ENCODE data around the gene SLC6A1.

The SLC6A1 gene

DNA sequence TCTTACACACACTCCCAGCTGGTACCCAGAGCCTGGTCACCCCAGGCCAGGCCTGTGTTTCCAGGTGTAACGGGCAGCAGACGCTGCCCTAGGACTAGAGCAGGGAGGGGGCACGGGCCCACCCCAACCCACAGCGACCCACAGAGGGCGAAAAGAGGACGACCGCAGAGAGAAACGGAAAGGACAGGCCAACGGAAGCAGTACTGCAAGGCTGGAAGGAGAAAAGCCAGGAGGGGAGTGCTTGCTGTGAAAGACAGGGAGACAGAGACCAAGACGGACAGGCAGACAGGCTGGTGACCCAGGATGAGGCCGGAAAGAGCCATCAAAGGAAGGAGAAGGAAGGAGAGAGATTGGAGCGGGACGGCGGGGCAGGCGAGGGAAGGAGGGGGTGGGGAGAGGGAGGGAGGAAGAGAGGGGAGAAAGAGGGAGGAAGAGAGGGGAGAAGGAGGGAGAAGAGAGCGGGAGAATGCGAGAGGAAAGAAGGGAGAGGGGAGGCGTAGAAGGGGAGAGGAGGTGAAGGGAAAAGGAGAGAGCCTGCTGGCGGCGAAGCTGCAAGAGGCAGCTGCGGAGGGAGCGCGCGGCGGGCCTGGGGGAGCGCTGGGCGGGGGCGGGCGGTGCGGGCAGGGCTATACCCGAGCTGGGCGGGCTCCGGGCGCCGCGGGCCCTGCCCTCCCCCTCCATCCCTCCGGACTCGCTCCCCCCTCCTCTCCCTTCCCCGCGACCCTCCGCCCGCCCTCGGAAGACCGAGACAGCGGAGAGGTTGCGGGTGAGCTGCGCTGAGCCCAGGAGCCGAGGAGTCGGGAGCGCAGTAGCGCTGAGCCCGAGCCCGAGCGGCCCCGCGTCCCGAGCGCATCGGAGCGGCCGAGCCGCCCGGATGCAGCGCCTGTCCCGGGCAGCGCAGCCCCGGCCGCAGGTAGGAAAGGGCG lies at the start of gene SLC6A1:
Gene SLC6A1 (plus strand): TSS at position 732 of the 926 bp plus-strand sequence. CDS start 24,464 bp downstream, outside the sequence.
- no peak for DNase-seq

DNA sequence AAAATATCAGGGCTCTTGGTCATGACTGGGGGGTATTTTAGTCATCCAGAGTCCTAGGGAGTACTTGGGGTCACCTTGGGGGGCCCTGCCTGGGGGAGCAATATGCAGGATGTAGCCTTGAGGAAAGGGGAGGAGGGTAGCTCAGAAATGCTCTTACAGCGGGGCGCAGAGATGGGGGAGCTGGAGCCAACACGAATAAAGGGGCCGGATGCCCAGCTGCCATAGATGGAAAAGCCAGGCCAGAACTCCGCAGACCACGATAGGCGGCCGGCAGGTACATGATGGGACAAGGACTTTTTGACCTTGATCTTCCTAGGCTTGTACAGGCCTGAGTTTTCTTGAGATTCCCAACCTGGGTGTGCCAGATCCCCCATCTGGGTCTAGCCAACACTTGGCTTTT lies 47.7 kb upstream of the SLC6A1 start:
- DNase-seq, result no peak

DNA sequence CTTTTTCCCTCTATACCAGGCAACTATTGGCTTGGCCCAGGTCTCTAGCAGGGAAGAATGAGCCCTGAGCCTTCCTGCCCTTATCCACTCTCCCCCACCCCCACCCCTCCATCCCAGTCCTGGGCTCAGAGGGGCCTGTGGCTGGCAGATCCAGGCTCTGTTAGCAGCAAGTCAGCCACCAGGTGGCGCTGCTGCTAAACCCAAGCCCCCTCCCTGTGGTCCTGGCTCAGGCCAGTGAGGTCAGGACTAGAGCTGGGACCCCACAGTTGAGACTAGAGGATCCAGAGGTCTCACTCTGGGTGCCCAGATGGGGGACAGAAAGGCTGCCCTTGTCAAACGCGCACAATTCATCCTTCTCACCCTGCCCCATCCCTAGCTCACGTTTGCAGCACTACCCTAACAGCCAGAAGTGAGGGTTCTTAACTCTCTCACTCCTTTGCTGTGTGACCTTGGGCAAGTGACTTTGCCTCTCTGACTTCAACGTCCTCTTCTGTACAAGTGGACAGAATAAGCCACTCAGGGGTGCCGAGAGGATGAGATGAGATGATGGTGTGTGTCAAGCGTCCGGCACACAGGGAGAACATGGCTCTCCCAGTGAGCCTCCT lies 46.8 kb upstream of the SLC6A1 start:
- peak; percentile 46 for DNase-seq

DNA sequence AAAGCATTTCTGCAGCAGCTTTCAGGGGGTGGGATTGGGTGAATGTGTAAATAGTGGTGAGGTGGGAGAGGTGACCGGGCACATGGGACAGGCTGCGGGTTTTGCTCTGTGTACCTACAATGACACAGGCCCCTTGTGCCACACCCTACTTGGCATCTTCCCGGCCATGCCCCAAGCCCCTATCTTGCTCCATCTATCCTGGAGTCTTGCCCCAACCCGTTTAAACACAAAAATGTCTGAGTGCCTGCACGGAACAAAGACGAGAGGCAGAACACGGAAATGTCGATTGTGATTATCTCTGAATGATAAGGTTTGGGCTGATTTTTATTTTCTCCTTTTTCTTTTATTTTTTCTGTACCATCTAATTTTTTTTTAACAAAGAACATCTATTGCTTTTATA lies 46.0 kb upstream of the SLC6A1 start:
- no peak for DNase-seq

DNA sequence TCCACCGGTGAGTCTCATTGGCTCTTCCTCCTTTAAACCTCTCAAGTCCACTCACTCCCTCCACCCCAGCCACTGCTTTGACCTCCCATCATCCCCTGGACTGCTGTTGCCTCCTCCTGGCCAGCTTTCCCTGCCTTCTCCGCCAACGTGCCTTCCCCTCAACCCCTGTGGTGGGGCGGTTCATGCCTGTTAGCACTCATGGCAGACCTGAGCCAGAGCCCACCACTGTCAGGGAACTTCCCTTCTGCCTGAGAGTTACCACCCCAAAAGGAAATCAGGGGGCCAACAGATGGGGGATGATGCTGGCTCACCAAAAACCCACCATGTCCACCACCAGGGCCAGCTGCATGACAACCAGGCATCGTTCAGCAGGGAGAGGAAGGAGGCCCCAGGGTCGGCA lies 44.2 kb upstream of the SLC6A1 start:
- no peak for DNase-seq

DNA sequence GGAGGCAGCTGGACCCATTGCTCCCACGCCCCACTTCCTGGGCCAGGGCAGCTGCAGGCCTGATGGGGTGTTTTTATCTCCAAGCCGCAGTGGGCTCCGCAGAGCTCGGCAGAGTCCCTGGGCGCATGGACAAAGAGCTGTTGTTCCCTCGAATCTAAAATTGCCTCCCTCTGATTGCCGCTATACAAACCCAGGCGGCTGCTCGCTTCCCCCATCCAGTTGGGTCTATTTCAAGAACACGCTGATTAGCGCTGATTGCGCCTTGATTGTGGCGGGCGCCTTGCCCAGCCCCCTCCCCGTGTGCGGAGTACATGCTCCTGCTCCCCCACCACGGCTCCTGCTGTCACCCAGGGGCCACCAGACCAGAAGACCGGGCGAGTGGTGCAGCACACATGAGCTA lies 43.4 kb upstream of the SLC6A1 start:
- DNase-seq, result no peak

DNA sequence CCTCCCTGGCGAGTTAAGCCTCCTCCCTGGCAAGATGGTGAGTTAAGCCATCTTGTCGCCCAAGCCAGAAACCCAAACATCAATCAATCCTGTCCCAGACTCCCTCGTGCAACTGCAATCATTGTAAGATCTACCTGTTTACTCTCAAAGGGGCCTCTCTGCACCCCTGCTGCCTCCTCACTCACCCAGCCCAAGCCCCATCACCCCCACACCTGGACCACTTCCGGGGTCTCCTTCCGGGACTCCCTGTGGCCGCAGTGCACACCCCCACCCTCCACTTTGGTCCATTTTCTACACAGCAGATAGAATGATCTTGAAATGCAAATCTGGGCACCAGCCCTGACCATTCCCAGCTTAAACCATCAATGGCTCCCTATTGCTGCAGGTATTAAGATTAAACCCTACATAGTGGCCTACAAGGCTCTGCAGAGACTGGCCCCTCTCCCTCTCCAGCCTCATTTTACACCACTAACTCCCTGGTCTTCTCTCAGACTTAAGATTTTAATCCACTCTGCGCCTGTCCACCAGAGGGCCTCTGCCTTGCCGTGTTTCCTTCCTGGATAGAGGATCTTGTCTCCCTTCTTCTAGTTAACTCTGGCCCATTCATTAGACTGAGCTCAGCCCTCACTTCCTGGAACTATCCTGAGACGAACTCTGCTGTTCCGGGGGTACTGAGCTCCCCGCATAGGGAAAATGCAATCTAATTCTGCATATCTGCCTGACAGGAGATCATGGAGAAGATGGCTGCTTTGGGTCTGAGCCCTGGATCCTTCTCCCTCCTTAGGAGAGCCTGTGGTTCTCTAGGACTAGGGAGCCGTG lies 41.9 kb upstream of the SLC6A1 start:
- DNase-seq, result no peak

DNA sequence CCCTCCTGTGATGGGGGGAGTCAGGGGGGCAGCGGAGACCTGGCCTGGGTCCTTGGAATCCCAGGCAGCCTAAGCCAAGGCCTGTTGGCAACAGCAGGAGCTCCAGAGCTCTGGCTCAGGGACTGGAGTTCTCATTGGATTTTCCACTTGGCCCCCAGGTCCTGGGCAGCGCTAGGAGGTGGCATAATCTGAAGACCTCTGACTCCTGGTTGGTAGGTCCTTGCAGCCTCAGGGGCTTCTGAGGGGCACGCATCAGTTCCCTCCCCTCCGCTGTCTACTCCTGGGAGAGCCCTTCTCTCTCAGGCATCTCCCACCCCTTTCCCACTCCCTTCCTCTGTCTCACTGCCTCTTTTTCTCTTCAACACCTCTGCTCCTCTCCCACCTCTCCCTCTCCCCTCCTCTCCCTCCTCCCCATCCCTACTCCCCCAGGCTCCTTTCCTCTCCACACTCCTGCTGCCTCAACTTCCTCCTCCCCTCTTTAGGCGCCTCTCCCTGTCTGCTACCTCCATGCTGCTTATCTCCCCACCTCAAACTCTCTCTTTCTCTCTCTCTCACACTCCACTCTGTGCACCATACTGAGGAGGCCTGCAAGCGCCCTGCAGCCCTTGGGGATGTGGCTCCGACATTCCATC lies 41.1 kb upstream of the SLC6A1 start:
- no peak for DNase-seq

DNA sequence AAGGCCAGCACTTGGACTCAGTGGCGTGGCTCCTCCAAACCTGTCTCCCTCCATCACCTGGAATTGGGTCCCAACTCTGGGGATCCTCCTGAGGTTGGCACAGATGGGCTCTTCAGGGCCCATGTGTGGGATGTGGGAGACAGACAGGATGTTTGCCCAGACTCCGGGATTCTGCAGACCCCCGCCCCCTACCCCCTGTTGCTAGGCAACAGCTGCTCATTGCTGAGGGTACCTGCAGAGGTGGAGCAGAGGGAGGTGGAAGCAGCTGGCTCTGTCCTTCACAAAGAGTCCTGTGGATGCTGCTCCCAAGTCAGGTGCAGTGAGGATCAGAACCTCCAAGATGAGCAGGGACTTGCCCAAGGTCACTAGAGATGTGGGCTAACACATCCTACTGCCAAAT lies 40.0 kb upstream of the SLC6A1 start:
- no peak for DNase-seq

DNA sequence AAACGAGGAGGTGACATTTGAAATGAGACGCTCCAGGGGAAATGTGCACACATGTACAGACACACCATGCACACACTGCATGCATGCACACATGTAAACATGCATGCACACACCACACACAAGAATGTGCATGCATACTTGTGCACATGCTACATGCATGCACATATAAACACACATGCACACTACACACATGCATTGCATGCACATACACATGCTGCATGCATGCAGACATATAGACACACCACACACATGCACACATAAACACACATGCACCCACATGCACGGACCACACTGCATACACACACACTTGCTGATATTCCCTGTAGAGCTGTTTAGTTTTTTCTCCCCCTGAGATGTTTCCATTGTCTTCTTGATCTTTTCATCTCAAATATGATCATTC lies 37.8 kb upstream of the SLC6A1 start:
- no peak for DNase-seq

DNA sequence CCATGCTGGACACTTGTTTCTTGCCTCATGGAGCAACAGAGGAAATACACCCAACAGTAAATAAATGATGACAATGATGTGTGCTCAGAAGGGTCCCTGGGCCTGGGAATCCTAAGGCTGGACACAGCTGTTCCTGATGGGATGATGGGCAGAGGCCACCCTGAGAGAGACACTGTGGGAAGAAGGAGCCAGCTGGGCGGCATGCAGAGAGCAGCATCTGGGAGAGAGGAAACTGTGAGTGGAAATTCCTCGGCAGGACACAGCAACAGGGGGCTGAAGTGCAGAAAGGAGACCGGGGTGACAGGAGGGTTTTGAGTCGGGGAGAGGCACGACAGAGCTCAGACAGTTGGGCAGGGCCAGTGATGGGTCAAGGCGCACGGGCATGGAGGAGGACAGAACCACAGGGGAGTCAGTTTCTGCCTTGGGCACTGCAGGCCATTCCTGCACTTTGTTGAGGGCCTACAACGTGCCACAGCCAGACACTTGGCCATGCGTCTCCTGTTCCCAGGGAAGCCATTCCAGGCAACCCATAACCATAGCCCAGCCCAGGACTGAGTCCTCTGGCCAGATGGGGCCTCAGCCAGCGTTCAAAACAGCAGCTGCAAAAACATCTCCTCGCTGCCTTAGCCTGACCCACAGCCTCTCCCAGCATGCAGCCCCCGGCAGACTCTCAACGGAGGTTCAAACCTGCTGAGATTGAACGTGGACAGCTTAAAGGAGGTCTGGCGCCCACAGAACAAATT lies 36.7 kb upstream of the SLC6A1 start:
- no peak for DNase-seq

DNA sequence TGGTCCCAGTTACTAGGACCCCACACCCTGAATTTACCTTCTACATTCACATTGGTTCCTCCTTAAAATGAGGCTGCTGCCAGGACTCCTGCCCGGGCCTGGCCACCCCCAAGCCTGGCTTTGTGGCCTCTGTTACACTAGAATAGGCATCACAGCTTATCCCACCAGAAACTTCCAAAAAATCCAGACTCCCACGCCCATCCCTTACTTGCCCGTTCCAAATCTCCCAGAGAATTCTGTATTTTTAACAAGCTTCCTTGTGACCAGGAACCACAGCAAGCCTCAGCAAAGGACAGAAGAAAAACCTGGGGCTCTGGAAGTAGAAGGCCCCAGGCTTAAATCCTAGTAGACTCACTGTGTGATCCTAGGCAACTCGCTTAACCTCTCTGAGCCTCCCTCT lies 36.0 kb upstream of the SLC6A1 start:
- no peak for DNase-seq

DNA sequence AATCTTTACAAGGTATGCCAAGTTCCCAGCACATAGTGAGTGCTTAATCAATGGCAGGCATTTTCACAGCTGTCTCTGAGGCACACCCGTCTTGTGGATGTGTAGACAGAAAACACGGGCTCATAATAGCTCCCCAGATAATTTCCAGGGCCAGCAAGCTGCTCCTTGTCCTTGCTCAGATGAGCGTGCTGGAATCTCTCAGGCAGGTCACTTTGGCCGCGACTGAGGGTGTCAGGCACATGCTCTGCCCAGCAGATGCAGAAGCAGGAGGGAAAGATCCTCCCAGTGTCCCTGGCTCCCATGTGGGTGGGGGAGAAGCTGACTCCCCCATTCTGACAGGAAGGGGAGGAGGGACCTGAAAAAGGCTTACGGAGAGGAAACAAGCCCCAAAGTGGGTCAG lies 35.6 kb upstream of the SLC6A1 start:
- DNase-seq, result no peak

DNA sequence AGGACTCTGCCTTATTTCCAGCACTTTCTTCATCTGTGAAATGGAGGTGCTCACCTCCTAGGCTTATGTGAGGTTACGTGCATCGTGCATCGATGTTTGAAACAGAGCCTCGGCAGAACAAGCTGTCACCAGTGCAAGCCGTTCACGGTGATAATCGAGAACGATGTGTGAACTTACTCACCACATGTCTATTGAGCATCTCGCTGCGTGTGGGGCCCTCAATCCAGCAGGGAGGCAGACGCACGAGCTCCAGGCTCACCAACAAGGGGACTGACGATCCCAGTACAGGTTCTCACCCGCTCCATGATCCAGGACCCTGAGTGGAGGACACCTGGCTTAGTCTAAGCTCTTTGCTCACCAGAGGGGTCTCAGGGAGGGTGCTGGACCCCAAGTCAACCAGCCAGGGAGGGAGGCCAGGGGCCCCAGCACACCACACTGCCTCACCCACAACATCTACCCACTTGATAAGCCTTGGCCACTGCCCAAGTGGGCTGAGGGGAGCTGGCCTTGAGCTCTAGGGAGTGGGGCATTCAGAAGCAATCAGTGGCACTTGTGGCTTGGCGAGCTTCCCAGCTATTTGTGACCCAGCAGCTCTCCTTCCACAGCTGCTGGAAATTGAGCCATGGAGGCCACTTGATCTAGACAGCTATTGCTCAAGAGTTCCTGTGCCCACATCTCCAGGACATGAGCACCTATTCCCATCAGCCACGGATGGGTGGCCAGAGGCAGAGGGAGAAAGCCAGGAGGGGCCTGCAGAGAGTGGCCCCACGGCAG lies 34.4 kb upstream of the SLC6A1 start:
- no peak for DNase-seq

DNA sequence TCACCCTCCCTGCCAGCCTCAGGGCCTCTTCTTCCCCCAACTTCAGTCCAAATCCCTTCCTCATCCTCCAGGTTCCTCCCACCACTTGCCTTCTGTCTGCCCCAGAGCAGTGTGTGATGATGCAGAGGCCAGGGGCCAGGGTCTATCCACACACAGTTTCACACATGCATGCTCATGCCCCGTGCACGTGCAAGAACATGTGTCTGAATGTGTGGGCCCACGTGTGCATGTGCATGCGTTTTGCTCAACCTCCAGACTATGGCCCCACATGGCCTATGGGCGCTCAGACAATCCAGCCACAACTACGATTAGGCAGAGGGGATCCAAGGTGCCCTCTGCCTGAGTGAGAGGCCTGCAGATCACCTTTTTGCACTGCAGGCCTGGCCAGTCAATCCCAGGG lies 32.3 kb upstream of the SLC6A1 start:
- DNase-seq, result no peak

DNA sequence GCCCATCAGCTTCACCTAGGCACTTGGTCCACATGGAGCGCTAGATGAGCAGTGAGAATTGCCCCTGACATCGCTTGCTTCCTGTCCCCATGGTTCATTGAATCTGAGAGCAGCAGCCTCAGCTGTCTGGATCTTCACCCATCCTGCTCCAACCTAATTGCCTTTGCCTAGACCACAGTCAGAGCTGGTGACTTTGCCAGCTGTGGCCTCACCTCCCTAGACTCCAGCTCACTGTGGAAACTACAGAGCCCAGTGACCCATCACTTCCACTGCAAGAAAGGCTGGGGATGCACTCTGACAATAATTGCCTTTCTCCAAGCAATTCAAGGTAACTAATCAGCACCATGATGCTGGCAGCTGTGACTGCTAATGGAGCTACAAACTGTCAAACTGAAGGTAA lies 30.6 kb upstream of the SLC6A1 start:
- no peak for DNase-seq

DNA sequence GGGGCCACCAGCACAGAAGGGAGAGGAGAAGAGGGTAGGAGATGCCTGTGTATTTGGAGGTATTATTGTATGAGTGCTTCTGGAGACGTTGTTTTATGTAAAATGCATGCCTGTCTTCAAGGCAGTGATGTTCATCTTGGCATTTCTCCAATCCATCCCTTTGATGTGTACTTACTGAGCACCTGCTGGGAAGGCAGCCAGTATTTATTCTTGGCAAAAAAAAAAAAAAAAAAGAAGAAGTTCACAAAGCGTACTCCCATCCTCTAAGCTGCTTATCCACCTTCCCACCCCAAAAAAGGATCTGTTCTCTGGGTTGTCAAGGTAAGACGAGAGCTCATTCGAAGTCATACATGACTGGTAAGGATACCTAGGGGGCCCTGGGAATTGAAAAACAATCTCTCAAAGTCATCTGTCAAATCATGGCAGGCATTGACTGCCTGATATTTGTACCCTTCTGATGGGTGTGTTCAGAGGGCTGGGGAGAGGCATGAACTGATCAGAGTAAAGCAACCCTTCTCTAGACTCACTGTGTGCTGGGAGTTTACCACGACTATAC lies 30.0 kb upstream of the SLC6A1 start:
- DNase-seq, result no peak

DNA sequence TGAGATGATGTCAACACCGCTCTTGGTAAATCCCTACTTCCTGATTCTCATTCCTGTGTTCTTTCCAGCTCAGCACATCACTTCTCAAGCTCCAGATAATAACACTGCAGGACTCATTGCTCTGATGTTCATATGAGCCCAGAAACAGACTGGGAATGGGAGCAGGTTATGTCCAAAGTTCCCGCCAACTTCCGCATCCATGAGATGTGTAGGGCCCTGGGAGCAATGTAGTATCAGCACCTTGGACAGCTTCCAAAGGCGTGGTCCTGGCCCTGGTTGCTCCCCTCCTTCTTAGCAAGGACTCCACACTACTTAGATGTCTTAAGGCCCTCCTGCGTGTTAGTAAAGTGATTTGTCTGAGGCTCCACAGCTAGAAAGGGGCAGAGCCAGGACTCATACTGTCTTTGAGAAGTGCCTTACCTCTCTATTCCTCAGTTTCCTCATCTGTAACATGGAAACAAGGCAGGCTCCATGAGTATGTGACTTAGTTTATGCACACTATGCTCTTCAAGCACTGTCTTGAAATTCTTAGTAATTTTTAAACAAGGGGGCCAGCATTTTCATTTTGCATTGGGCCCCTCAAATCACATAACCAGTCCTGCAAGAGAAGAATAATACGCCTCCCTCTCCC lies 27.9 kb upstream of the SLC6A1 start:
- DNase-seq, result no peak

DNA sequence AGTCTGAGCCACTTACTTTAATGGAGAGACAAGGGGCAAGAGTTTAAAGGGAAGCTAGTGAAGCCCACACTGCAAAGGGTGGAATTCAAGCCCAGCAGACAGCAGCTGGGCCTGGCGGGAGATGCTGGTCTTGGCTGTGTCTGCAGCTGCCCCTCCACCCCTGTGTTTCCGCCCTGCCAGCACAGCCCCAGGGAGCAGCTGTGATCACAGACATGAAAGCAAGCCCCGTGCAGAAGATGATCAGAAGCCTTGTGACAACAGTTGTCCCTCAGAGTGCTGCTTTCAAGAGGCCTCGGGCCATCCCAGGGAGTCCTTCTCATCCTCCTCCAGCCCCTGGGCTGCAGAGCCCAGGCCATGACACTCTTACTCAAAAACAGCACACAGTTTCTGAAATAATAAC lies 24.1 kb upstream of the SLC6A1 start:
- DNase-seq, result no peak

DNA sequence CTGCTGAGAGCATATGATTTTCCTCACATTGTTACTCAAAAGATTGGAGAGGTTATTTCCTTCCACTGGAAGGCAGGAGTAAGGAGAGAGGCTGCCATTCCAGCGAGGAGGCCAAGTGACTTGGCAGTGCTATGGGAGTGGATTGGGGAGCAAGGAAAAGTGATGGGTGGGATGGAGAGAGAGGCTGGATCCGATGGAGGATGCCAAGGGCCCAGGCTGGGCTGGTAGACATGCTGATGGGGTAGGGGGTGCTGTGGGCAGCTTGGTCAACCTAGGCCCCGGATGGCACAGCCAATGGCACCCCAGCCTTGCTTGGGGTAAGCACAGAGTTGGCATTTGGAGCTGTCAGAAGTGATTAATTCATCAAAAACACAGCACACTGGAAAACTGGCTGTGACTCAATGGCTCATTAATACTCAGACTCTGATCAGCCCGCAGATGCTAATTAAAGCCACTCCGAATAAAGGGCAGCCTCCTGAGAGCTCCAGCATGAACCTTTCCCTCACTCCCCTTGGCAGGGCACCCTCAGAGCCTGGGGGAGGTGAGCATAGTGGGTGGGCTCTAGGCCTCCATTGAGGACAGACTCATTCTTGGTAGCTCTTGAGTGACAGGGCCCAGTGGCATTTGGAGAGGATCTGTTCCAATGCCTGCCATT lies 22.1 kb upstream of the SLC6A1 start:
- no peak for DNase-seq

Data from CD4-positive, alpha-beta T cell treated with Interleukin-6 for 4 hours (primary cell).